Cerebellar nuclear complex (tissue), 1 donor: Measurements from ENCODE around the gene ABCE1.

Experiments used
- DNase-seq, 2 experiments: peaks; one replicate each; lab custom pipeline; 2025; lab: John Stamatoyannopoulos, UW

Gene ABCE1

GRCh38 chr4:145097821-145098674, at the start of gene ABCE1, which contains the start of gene ANAPC10:
ABCE1 (plus strand) TSS chr4:145098311; CDS start chr4:145104413, 6,102 bp downstream.
ANAPC10 (minus strand) TSS chr4:145098196; CDS start chr4:145096099, 2,097 bp downstream.
- peak in 1 of 2 experiments; percentile 44 for DNase-seq

GRCh38 chr4:145048817-145049216, 49.3 kb upstream of the ABCE1 start:
- no peak for DNase-seq

- DNase-seq: no peak
Observed at GRCh38 chr4:145049241-145049640, 48.9 kb upstream of the ABCE1 start.

- no peak for DNase-seq
Observed at GRCh38 chr4:145055533-145056257, 42.4 kb upstream of the ABCE1 start.

- no peak for DNase-seq
Observed at GRCh38 chr4:145056325-145057130, 41.6 kb upstream of the ABCE1 start.

- no peak for DNase-seq
Observed at GRCh38 chr4:145058256-145058655, 39.9 kb upstream of the ABCE1 start.

- DNase-seq: no peak
Observed at GRCh38 chr4:145061318-145061920, 36.7 kb upstream of the ABCE1 start.

GRCh38 chr4:145066063-145066501, 32.0 kb upstream of the ABCE1 start:
- DNase-seq: no peak

GRCh38 chr4:145069361-145069760, 28.8 kb upstream of the ABCE1 start:
- DNase-seq: no peak

- DNase-seq: no peak
Observed at GRCh38 chr4:145071560-145071959, 26.6 kb upstream of the ABCE1 start.

- no peak for DNase-seq
Observed at GRCh38 chr4:145075742-145076468, 22.2 kb upstream of the ABCE1 start.

- no peak for DNase-seq
Observed at GRCh38 chr4:145076469-145076855, 21.6 kb upstream of the ABCE1 start.

- no peak for DNase-seq
Observed at GRCh38 chr4:145081756-145082155, 16.4 kb upstream of the ABCE1 start.

- no peak for DNase-seq
Observed at GRCh38 chr4:145083891-145084605, 14.1 kb upstream of the ABCE1 start.

- no peak for DNase-seq
Observed at GRCh38 chr4:145090380-145090779, 7.7 kb upstream of the ABCE1 start.

- no peak for DNase-seq
Observed at GRCh38 chr4:145093638-145094037, 4.5 kb upstream of the ABCE1 start.

- DNase-seq: no peak
Observed at GRCh38 chr4:145097331-145097820, 735 bp upstream of the ABCE1 start.

- no peak for DNase-seq
Observed at GRCh38 chr4:145098675-145099037, 545 bp downstream of the ABCE1 start.

- DNase-seq: no peak
Observed at GRCh38 chr4:145099653-145100052, 1.5 kb downstream of the ABCE1 start.

- no peak for DNase-seq
Observed at GRCh38 chr4:145101091-145101490, 3.0 kb downstream of the ABCE1 start.
